GM10248 (cell line): ENCODE measurements around the gene USP22.

Source experiments
- CTCF ChIA-PET: fragments of 300-600 bp; sonication (Branson Sonifier 250); formaldehyde crosslinking; extraction: SDS; loops from one replicate; lab custom pipeline; 2021; ENCODE audit warnings: antibody characterized with exemption; lab: Yijun Ruan, JAX
- POLR2A ChIA-PET: fragments of 350-650 bp; sonication (Branson Sonifier 250); formaldehyde crosslinking; extraction: SDS; loops from one replicate; lab custom pipeline; 2020; ENCODE audit warnings: antibody characterized with exemption; lab: Yijun Ruan, JAX
- DNase-seq: peaks from one replicate; pipeline ENCODE4 v3.0.0; 2012; ENCODE audit errors: extremely low spot score
- TF ChIP-seq, protein P1 (sequence below): IDR thresholded peaks from 2 replicates; pipeline ENCODE4 v1.5.1; 2012; ENCODE audit warnings: mild to moderate bottlenecking, low read depth; ENCODE audit errors: extremely low read depth, missing control alignments, control extremely low read depth

Gene USP22

DNA sequence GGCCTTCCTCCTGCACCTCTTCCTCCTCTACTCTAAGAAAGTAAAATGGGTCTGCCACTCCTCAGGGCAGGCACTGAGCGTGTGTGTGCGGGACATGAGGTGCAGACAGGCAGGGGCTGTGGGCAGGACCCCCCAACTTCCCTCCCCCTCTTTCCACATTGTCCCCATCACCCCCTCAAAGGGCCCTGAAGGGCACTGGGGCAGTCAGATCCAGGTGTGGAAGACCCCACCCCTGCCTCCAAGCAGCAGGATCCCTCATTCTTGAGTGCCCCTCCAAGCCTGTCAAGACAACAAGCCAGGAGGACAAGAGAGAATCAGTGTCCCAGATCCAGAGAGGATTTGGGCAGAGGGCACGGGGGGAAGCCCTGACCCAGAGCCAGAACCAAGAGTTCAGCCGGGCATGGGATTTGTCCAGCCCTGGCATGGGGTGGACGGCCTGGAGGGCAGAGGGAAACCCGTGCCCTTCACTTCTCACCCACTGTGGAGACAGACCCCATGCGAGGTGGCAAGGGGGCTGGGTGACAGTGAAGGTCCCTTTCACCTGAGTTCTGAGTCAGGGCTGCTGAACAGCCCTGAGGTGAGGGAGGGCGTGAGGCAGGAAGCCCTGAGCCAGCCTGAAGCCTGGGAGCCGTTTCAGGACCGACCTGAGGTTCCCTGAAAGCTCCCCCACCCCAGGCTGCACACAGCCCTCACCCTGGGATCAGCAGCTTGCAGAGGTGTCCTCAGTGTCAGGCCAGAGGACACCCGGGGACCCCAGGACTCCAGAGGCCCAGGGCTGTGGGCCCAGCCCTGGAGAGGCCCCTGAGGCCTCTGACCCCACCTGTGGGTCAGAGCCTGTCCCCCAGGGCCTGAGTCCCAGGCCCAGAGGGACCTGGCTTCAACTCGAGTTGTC, 45.8 kb downstream of the USP22 start:
- TF ChIP-seq, protein P1, sequence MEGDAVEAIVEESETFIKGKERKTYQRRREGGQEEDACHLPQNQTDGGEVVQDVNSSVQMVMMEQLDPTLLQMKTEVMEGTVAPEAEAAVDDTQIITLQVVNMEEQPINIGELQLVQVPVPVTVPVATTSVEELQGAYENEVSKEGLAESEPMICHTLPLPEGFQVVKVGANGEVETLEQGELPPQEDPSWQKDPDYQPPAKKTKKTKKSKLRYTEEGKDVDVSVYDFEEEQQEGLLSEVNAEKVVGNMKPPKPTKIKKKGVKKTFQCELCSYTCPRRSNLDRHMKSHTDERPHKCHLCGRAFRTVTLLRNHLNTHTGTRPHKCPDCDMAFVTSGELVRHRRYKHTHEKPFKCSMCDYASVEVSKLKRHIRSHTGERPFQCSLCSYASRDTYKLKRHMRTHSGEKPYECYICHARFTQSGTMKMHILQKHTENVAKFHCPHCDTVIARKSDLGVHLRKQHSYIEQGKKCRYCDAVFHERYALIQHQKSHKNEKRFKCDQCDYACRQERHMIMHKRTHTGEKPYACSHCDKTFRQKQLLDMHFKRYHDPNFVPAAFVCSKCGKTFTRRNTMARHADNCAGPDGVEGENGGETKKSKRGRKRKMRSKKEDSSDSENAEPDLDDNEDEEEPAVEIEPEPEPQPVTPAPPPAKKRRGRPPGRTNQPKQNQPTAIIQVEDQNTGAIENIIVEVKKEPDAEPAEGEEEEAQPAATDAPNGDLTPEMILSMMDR: no peak
- DNase-seq: no peak
- POLR2A ChIA-PET: no interaction called here
- CTCF ChIA-PET: no interaction called here

GRCh38 chr17:20995873-20996723, 46.7 kb downstream of the USP22 start:
- no peak for DNase-seq
- POLR2A ChIA-PET: no interaction called here
- TF ChIP-seq, protein P1: no peak
- CTCF ChIA-PET: interaction anchor here (1.1 kb wide), 1 partner anchor 11 kb away, joined by 3 read pairs; no protein-coding TSS in a partner anchor

GRCh38 chr17:20995164-20995872, 47.5 kb downstream of the USP22 start:
- CTCF ChIA-PET: interaction anchor here (1.0 to 2.9 kb wide), 4 partner anchors 11 to 193 kb away, joined by 3 to 13 read pairs (median 4); no protein-coding TSS in a partner anchor
- TF ChIP-seq, protein P1: no peak
- POLR2A ChIA-PET: no interaction called here
- no peak for DNase-seq

GRCh38 chr17:20994779-20995149, 48.0 kb downstream of the USP22 start:
- ChIA-PET CTCF (interaction anchor here (1.0 to 2.9 kb wide), 7 partner anchors 10 to 193 kb away, joined by 3 to 36 read pairs (median 4); no protein-coding TSS in a partner anchor), POLR2A (no interaction called here)
- TF ChIP-seq, protein P1: no peak
- DNase-seq: no peak

DNA sequence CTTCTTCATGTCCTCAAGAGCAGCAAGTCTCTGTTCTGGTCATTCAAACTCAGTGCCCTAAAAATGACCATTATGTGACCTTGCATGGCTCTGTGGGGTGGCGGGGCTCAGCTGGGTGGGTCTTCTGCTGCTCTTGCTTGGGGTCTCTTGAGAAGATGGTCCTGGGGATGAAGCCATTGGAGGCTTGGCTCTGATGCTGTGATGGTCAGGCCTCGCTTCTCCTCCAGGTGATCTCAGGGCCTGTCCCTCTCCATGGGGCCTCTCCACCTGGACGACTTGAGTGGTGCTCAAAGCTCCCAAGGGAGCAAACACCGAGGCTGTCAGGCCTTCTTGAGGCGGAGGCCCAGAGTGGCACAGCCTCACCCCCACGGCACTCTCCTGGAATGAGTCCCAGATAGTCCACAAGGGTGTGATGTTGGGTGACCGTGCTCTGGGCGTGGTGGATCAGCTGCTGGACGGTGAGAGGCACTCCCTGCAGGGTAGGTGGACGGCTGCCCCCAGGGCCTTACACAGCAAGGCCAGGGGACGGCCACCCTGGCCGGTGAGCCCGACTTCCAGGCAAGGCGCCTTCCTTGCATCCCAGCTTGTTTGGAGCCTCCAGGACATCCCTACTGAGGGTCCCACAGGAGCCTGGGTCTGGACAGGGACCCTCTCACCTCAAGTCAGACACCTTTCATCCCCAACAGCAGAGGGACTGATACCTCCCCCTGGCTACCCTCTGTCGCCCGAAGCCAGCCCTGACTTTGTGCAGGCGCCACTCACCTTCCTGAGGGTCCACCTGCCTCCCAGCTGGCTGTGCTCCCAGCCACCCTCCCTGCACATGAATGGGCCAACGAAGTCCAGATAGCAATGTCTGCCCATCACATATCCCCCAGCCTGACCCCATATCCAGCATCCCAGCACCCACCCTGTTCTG, 48.7 kb downstream of the USP22 start:
- TF ChIP-seq, protein P1: no peak
- ChIA-PET POLR2A (no interaction called here), CTCF (interaction anchor here (1.0 to 2.9 kb wide), 16 partner anchors 10 to 233 kb away, joined by 3 to 36 read pairs (median 5); no protein-coding TSS in a partner anchor)
- DNase-seq: no peak
